DND-41 (cell line): ENCODE data around the gene SELENOH.

Experiments
- CTCF ChIP-seq: IDR thresholded peaks from 2 replicates; pipeline ENCODE4 v1.5.1; 2012; ENCODE audit warnings: borderline replicate concordance, low read length, moderate library complexity, mild to moderate bottlenecking; ENCODE audit not compliant: poor library complexity, severe bottlenecking; ENCODE audit errors: extremely low read depth
- EZH2 ChIP-seq: IDR thresholded peaks from 3 replicates; pipeline ENCODE4 v1.6.1; 2012; ENCODE audit warnings: borderline replicate concordance, low read depth, mild to moderate bottlenecking, moderate library complexity, low read length, inconsistent platforms; ENCODE audit not compliant: severe bottlenecking

- TF ChIP-seq CTCF = no peak
- no peak for TF ChIP-seq EZH2
These were observed 30.1 kb downstream of the SELENOH start for GRCh38 chr11:57771365-57771764.
